Measurements from ENCODE around the gene WDR82.

The WDR82 gene

GRCh38 chr3:52305926-52306325, 27.5 kb upstream of the WDR82 start:
- no peak for DNase-seq

- DNase-seq = no peak
These were observed 25.4 kb upstream of the WDR82 start for GRCh38 chr3:52303811-52304210.

- DNase-seq = no peak
These were observed 24.1 kb upstream of the WDR82 start for GRCh38 chr3:52302426-52303145.

GRCh38 chr3:52299879-52300611, 21.6 kb upstream of the WDR82 start:
- DNase-seq = no peak

- DNase-seq = no peak
These were observed 20.9 kb upstream of the WDR82 start for GRCh38 chr3:52299247-52299878.

- no peak for DNase-seq
These were observed 20.0 kb upstream of the WDR82 start for GRCh38 chr3:52298149-52299098.

- DNase-seq = no peak
These were observed 19.0 kb upstream of the WDR82 start for GRCh38 chr3:52297242-52298148.

- DNase-seq = no peak
These were observed 17.3 kb upstream of the WDR82 start for GRCh38 chr3:52295671-52296208.

- no peak for DNase-seq
These were observed 16.1 kb upstream of the WDR82 start for GRCh38 chr3:52294320-52295150.

GRCh38 chr3:52293491-52294319, 15.3 kb upstream of the WDR82 start:
- DNase-seq = no peak

GRCh38 chr3:52292247-52293065, 14.0 kb upstream of the WDR82 start:
- no peak for DNase-seq

GRCh38 chr3:52291508-52292181, 13.2 kb upstream of the WDR82 start:
- peak; percentile 49 for DNase-seq

- no peak for DNase-seq
These were observed 12.4 kb upstream of the WDR82 start for GRCh38 chr3:52290596-52291507.

GRCh38 chr3:52289747-52290595, 11.5 kb upstream of the WDR82 start:
- no peak for DNase-seq

- DNase-seq = no peak
These were observed 10.9 kb upstream of the WDR82 start for GRCh38 chr3:52289338-52289746.

GRCh38 chr3:52288674-52289073, 10.2 kb upstream of the WDR82 start:
- DNase-seq = no peak
